NCI-H460 (cell line): ENCODE measurements around the gene STK32B. TPM values are rescaled to one million over a fixed set of nuclear protein-coding genes. Genes with fewer than 3 reads are reported as not detected.

ENCODE experiments used
- DNase-seq: peaks from one replicate; pipeline ENCODE4 v3.0.0-alpha.2; 2016; ENCODE audit warnings: low read depth; ENCODE audit errors: extremely low read depth
- total RNA-seq: library from RNA; depleted of rRNA; stranded (reverse); fragments of >200 nt; shearing (Covaris generic); gene quantifications from 2 replicates; pipeline ENCODE4 v1.2.3, GENCODE V29; 2014

STK32B gene
- total RNA-seq, 1 experiment from 2014 or later, result 1.5 TPM

- no peak for DNase-seq
Observed at GRCh38 chr4:5330339-5330989, 279.2 kb downstream of the STK32B start.

GRCh38 chr4:5337731-5338130 lies 286.5 kb downstream of the STK32B start:
- DNase-seq, result no peak

DNA sequence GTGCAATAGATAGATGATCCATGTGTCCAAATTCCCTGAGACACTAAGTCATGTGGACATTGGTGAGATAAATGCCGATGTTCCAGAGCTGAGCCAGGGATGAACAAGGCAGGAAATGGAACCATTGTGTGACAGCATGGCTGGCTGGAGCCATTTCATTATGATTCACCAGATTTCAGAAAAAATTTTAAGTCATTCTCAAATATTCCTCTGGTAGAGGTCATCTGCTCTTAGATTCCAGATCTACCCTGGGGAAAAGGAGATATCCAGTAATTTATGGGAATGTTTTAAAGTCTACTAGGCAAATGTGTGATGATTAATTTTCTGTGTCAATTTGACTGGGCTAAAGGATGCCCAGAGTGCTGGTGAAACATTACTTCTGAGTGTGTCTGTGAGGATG lies 287.3 kb downstream of the STK32B start:
- no peak for DNase-seq

- DNase-seq, result no peak
Observed at GRCh38 chr4:5340991-5341451, 289.7 kb downstream of the STK32B start.

- no peak for DNase-seq
Observed at GRCh38 chr4:5341526-5341925, 290.2 kb downstream of the STK32B start.

DNA sequence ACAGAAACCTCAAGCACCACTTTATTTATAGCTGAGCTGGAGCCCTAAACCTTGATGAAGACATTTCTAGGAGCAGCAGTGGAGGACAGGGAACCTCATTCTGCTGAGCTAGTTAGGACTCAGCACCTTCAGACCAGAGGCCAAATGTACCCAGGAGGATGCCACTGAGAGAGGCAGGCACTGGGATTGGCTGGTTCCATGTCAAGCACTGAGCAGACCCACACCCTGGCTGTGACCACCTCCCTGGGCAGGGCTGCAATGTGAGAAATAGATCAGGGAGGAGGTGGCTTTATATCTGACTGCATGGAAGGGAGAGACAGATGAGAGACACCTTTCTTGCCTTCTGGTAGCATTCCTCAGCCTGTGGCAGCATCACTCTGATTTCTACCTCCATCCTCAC lies 304.6 kb downstream of the STK32B start:
- DNase-seq, result no peak

- DNase-seq, result no peak
Observed at GRCh38 chr4:5357870-5358269, 306.6 kb downstream of the STK32B start.

GRCh38 chr4:5361968-5362367 lies 310.7 kb downstream of the STK32B start:
- DNase-seq, result no peak

DNA sequence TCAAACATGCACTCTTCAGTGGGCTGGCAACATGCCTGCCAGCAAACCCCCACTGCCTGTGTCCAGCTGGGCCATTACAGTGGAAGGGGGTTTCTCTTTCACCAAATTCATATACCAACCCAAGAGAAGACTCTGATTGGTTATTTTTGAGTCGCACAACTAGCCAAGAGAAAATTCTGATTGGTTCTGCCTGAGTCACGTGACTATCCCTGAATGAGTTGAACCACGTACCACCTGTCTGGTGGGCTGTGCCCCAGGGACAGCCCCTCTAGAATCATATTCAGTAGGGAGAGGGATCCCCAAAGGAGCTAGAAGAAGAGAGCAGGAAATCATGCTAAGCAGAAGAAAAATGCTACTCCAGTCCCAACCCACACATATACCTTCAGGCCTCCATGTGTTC lies 313.1 kb downstream of the STK32B start:
- DNase-seq, result no peak

GRCh38 chr4:5365071-5366008 lies 314.1 kb downstream of the STK32B start:
- DNase-seq, result peak; percentile 48

- DNase-seq, result no peak
Observed at GRCh38 chr4:5366009-5366386, 314.7 kb downstream of the STK32B start.

- no peak for DNase-seq
Observed at GRCh38 chr4:5366421-5366820, 315.1 kb downstream of the STK32B start.

DNA sequence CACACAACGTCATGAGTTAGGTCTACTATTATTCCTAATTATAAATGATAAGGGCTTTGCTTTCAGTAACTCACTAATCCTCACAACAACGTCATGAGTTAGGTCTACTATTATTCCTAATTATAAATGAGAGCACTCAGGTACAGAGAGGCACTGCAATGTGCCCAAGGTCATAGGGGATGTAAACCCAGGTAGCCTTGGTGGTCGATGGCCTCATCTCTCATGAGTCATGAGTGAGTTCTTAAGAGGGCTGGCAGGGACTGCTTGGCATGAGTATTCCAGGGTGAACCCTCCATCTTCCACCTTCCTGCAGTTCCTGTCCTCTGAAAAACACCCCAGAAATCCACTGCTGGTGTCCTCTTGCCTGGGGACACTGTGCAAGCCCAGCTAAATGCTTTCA lies 317.1 kb downstream of the STK32B start:
- DNase-seq, result no peak

GRCh38 chr4:5370286-5370685 lies 319.0 kb downstream of the STK32B start:
- no peak for DNase-seq

DNA sequence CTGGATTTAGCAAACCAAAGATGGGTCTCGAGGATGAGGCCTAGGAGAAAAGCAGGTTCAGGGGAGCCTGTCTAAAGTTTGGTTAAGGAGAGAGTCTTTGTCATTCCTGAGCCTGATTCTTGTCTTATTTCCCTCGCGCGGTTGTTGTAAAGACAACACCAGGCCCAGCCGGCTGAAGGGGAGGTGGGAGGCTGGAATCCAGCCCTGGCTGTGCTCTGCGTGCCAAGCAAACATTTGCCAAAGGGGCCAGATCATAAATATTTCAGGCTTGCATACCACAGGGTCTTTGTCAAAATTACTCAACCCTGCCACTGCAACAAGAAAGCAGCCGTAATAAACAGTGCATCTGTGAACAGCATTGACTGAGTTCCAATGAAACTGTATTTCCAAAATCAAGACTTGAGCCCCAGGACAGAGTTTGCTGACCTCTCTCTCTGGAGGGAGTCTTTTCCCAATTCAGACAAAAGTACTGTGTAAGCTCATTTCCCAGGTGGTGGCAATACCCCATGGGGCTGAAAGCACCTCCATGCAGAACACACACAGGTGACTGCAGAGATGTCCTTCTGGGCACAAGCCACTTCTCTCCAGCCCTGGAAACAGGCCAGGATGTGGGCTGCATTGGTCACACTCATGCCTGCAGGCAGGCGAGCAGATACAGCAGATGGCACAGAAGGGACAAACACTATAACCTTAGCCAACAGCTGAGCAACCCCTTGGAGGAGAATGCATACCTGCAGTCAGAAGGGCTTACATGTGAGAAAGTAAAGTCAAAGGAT lies 320.3 kb downstream of the STK32B start:
- no peak for DNase-seq

DNA sequence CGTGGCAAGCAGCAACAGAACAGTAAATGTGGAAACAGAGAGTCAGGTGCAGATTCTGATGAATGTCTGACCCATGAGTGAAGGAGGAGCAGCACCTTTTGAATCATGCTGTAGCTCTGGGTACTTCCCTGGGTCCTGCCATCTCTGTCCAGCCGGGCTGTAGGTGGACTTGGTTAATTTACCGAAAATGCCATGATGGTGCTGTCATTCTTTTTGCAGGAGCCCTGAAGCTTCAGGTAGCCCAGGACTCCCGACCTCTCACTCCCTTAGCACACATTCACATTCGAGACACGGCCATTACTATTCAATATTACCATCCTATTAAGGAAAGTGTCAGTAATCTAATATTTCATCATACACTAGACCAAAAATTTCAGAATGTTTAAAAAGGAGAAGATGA lies 320.9 kb downstream of the STK32B start:
- no peak for DNase-seq

DNA sequence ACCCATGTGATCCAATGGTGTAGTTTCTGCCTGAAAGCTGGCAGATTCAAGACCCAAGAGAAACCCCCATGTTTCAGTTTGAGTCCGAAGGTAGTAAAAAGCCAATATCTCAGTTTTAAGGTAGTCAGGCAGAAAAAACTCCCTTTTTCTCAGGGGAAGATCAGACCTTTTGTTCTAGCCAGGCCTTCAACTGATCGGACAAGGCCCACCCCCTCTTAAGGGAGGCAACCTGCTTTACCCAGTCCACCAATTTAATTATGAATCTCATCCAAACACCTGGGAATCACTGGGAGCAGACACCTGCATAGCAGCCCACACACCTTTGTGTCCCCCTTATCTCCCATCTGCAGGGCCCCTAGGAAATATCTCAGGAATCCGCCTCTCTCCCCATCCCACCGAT lies 322.0 kb downstream of the STK32B start:
- no peak for DNase-seq

DNA sequence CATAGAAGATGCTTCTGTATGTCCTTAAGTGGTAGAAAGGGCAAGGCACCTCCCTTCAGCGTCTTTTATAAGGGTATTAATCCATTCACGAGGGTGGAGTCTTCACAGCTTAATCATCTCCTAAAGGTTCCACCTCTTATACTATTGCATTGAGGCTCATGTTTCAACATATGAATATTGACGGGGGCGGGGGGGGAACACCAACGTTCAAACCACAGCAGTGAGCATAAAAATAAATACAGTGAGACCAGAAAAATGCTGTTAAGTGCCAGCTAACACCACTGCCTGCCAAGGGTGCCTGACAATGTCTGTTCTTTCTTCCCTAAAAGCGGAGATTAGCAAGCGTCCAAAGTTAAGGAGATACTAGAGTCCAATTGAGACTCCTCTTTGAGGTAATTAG lies 323.3 kb downstream of the STK32B start:
- DNase-seq, result no peak

- no peak for DNase-seq
Observed at GRCh38 chr4:5374994-5375393, 323.7 kb downstream of the STK32B start.

DNA sequence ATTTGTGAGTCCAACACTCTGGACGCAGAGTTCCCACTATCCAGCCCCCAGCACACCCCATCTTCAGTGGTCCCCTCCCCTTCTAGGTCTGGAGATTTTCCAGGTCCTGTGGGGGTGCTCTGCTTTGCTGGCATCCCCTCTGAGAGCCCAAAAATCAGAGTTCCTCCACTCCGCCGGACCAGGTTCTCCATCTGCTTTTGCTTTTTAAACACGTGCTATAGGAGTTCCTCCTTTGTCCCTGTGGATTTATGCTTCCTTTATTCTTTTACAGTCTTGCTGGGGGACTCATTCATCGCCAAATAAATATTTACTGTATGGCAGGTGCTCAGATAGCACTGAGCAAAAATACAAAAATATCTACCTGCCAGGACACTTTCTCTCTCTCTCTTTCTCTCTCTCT lies 324.7 kb downstream of the STK32B start:
- DNase-seq, result no peak

- DNase-seq, result no peak
Observed at GRCh38 chr4:5378002-5378401, 326.7 kb downstream of the STK32B start.
